Fibroblast of skin of scalp (primary cell): ENCODE measurements around the gene TRIB2.

Experiments used
- DNase-seq: peaks from one replicate; pipeline ENCODE4 v3.0.0-alpha.2; 2013

TRIB2 gene

GRCh38 chr2:12700989-12701388 lies 15.7 kb upstream of the TRIB2 start:
- DNase-seq: peak; percentile 81

- DNase-seq: no peak
These were observed 15.0 kb upstream of the TRIB2 start for GRCh38 chr2:12701786-12702167.

GRCh38 chr2:12702168-12703121 lies 14.3 kb upstream of the TRIB2 start:
- DNase-seq: peak; percentile 94

GRCh38 chr2:12704378-12704777 lies 12.4 kb upstream of the TRIB2 start:
- no peak for DNase-seq

DNA sequence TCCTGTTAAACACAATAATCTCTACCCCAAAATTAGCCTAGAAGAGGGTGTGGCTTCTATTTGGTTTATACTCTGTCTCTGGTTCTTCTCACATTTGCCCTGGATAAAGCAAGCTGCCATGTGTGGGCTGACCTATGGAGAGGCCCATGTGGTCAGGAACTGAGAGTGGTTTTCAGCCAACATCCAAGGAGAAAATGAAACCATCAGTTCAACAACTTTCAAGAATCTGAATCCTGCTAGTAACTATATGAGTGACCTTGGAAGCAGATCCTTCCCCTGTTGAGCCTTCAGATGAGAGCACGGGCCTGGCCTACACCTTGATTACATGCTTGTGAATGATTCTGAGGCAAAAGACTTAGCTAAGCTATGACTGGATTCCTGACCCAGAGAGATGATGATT lies 11.5 kb upstream of the TRIB2 start:
- DNase-seq: no peak

GRCh38 chr2:12705742-12706141 lies 11.0 kb upstream of the TRIB2 start:
- no peak for DNase-seq

DNA sequence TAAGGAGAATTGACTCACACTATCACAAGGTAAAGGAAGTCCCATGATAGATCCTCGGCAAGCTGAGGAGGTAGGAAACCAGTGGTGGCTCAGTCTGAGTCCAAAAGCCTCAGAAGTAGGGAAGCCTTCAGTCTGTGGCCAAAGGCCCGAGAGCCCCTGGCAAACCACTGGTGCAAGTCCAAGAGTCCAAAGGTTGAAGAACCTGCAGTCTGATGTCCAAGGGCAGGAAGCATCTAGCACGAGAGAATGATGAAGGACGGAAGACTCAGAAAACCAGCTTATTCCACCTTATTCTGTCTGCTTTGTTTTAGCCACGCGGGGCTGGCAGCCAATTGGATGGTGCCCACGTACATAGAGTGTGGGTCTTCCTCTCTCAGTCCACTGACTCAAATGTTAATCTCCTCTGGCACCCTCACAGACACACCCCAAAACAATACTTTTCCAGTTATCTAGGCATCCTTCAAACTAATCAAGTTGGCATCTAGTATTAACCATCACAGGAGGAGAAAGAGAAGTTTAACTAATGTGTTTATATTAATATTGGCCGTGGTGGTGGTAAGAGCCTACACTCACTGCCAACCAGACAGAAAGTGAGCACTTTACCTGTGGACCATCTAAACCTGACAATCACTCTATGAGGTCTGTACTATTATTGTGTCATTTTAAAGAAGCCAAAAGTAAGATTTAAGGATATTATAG lies 8.1 kb upstream of the TRIB2 start:
- no peak for DNase-seq

GRCh38 chr2:12709207-12709522 lies 7.6 kb upstream of the TRIB2 start:
- DNase-seq: no peak

- no peak for DNase-seq
These were observed 6.4 kb upstream of the TRIB2 start for GRCh38 chr2:12710301-12710700.

- no peak for DNase-seq
These were observed 5.4 kb upstream of the TRIB2 start for GRCh38 chr2:12711339-12711738.

DNA sequence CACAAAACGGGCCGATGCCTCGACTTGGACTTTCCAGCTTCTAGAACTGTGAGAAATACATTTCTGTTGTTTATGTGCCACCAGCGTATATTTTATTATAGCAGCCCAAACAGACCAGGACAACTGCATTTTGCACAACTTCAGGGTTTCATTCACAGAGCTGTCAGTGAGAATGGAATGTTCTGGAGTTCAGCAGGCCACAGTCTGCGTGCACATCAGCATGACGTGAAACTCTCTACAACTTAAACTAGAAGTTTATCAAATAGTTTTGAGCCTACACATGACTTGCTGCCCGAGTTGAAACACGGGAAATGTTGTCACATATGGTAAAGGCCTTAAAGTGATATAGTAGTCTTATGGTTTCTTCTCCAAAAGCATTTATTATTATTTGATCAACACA lies 3.9 kb upstream of the TRIB2 start:
- peak; percentile 56 for DNase-seq

- peak; percentile 84 for DNase-seq
These were observed 2.1 kb upstream of the TRIB2 start for GRCh38 chr2:12714391-12715221.

GRCh38 chr2:12715258-12716031 lies 1.3 kb upstream of the TRIB2 start:
- DNase-seq: no peak

DNA sequence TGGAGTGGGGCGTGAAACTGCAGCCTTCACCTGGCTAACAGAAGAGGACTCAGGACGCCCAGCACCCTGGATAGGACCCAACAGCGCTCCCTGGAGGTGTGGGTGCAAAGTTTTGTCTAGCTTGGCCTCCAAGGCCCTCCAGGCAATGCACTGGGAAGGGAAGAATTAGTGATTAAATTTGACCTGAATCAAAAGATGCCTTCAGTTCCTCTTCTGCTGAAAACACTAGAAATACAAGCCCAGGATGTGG lies 779 bp upstream of the TRIB2 start:
- DNase-seq: peak; percentile 81

DNA sequence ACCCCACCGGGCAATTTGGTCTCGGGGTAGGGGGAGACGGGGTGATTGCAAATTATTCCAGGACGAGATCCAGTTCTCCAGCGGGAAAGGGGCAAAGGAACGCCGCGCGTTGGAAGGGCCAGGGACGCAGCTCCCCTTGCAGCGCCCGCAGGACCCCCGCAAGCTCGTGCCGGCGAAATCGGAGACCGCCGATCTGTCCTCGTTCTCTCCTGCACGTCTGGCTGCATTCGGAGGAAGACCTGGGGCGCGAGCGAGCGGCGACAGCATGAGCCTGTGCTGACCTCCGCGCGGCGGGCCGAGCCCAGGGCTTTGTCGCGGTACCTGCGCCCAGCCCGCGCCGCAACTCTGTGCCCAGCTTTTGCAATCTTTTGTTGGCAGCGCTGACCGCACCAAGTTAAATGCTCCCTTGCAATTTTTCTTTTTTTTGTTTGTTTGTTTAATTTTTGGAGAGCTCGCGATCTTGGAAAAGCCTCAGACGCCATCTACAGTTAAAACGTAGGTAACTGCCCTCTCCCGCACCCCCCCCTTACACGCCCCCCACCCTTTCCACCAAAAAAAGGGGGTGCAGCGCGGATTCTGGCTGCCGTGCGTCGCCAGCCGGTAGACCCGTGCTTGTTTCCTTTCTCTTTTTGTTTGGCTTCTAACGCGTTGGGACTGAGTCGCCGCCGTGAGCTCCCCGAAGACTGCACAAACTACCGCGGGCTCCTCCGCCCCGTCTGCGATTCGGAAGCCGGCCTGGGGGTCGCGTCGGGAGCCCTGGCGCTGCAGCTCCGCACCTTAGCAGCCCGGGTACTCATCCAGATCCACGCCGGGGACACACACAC lies 667 bp downstream of the TRIB2 start:
- DNase-seq: peak; percentile 75

DNA sequence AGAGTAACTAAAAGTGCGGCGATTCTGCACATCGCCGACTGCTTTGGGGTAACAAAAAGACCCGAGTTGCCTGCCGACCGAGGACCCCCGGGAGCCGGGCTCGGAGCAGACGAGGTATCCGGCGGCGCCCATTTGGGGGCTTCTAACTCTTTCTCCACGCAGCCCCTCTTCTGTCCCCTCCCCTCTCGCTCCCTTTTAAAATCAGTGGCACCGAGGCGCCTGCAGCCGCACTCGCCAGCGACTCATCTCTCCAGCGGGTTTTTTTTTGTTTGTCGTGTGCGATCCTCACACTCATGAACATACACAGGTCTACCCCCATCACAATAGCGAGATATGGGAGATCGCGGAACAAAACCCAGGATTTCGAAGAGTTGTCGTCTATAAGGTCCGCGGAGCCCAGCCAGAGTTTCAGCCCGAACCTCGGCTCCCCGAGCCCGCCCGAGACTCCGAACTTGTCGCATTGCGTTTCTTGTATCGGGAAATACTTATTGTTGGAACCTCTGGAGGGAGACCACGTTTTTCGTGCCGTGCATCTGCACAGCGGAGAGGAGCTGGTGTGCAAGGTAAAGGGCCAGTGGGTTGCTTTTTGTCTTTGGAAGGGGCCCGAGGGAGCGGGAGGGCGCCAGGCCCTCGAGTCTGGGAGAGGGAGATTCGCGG lies 1.4 kb downstream of the TRIB2 start:
- peak; percentile 40 for DNase-seq

- peak; percentile 30 for DNase-seq
These were observed 2.1 kb downstream of the TRIB2 start for GRCh38 chr2:12718711-12719399.

- DNase-seq: peak; percentile 92
These were observed 2.9 kb downstream of the TRIB2 start for GRCh38 chr2:12719400-12720277.

GRCh38 chr2:12720278-12720620 lies 3.5 kb downstream of the TRIB2 start:
- no peak for DNase-seq
